ENCODE measurements around the gene LDLRAD1.
"Not testable (repeated sequence)": the region's sequence is repeated elsewhere in the genome, so short reads cannot be mapped to it uniquely, and the experiment has no call there.

LDLRAD1 gene

DNA sequence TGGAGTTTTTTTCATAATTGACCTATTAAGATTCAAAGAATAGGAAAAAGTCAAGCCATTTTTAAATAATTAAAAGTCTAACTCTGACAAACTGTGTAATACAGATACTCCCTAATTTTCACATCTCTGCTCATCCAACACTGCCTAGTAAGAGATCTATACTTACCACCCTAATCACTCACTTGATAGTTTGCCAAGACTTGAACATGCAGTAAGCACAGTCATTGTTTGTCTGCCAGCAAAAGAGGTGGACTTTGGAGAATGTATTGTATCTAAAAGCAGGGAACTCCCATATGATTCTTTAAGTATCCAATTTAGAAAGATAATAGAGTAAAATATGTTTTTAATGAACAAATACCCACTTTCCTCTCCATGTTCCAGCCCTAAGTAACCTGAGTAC is 19.5 kb upstream of the LDLRAD1 start:
- H3K4me3 ChIP-seq (ENCODE audit: control insufficient read depth in 1 of 7, extremely low read depth in 1 of 7, insufficient read depth in 4 of 7, low read depth in 2 of 7, low read length in 6 of 7), result no peak overlapping the region
- H3K4me1 ChIP-seq (ENCODE audit: control extremely low read depth in 1 of 4, control insufficient read depth in 4 of 4, insufficient read depth in 4 of 4, low read length in 3 of 4), result peaks cover 0 to 6% (median 0%) of the 10 kb centered on the region in 4 experiments
- peaks cover 47 to 89% (median 60%) of the 10 kb centered on the region in 4 experiments for H3K36me3 ChIP-seq (ENCODE audit: control insufficient read depth in 4 of 4, insufficient read depth in 4 of 4, low read length in 3 of 4)
- POLR2A ChIA-PET, result no interaction called here
- H3K27me3 ChIP-seq (replicated peaks in 2 of 5; ENCODE audit: control insufficient read depth in 4 of 5, insufficient read depth in 5 of 5, low read length in 4 of 5), result no peaks in the 10 kb centered on the region
- CTCF ChIA-PET, result no interaction called here
- H3K9me3 ChIP-seq (ENCODE audit: control extremely low read depth in 1 of 5, control insufficient read depth in 4 of 5, insufficient read depth in 2 of 5, low read depth in 1 of 5, low read length in 4 of 5), result no peaks in the 10 kb centered on the region
- H3K27ac ChIP-seq (ENCODE audit: insufficient read depth in 1 of 2, low read depth in 1 of 2, low read length in 2 of 2, poor library complexity in 1 of 2, severe bottlenecking in 2 of 2), result no peak overlapping the region
- no peak for DNase-seq

DNA sequence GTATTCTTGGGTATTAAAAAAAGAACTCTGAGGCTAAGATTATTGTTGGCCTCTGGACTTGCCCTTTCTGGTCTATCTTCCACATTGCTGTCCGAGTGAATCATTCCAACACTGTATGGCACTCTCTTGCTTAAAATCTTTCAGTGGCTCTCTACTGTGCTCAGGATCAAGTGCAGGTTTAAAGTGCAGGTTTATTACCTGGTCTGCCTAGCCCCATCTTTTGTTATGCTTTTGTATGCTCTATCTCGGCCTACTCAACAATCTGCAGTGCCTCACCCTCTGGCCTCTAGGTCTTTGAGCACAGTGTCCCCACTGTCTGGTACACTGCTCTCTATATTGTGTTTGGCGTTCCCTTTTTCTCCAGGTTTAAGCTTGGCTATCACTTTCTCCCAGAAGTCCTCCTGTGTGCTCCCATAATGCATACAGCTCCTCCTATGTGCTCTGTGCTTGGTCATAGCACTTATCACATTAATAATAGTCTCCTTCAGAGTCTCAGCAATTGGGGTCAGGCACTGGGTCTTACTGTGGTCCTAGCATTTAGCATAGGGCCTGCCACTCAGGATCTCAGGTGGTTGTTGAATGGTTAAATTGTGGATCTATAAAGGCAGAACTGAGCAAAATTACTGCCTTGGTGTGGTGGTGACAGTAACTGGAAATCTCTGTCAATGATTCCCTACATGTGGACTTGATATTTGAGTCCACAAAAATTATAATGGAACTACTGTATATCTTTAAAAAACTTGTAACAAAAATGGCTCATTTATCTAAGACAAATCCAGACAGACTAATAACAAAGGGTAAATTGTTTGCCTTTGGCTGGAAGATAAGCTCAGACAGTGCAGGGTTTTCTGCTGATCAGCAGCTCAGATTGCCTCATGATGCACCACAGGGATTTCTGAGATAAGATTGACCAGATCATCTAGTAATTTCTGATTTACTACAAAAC is 10.6 kb upstream of the LDLRAD1 start:
- H3K27ac ChIP-seq (ENCODE audit: insufficient read depth in 1 of 2, low read depth in 1 of 2, low read length in 2 of 2, poor library complexity in 1 of 2, severe bottlenecking in 2 of 2), result no peak overlapping the region
- WGBS (ENCODE audit: insufficient coverage), result 100% methylated on average over 3 of the region's 3 CpGs
- H3K36me3 ChIP-seq (ENCODE audit: control insufficient read depth in 4 of 4, insufficient read depth in 4 of 4, low read length in 3 of 4), result peaks cover 15 to 28% (median 20%) of the 10 kb centered on the region in 4 experiments
- no peak for DNase-seq
- no peaks in the 10 kb centered on the region for H3K9me3 ChIP-seq (ENCODE audit: control extremely low read depth in 1 of 5, control insufficient read depth in 4 of 5, insufficient read depth in 2 of 5, low read depth in 1 of 5, low read length in 4 of 5)
- no peaks in the 10 kb centered on the region for H3K4me1 ChIP-seq (ENCODE audit: control extremely low read depth in 1 of 4, control insufficient read depth in 4 of 4, insufficient read depth in 4 of 4, low read length in 3 of 4)
- CTCF ChIA-PET, result no interaction called here
- POLR2A ChIA-PET, result no interaction called here
- H3K4me3 ChIP-seq (ENCODE audit: control insufficient read depth in 1 of 7, extremely low read depth in 1 of 7, insufficient read depth in 4 of 7, low read depth in 2 of 7, low read length in 6 of 7), result no peak overlapping the region
- no peaks in the 10 kb centered on the region for H3K27me3 ChIP-seq (replicated peaks in 2 of 5; ENCODE audit: control insufficient read depth in 4 of 5, insufficient read depth in 5 of 5, low read length in 4 of 5)

DNA sequence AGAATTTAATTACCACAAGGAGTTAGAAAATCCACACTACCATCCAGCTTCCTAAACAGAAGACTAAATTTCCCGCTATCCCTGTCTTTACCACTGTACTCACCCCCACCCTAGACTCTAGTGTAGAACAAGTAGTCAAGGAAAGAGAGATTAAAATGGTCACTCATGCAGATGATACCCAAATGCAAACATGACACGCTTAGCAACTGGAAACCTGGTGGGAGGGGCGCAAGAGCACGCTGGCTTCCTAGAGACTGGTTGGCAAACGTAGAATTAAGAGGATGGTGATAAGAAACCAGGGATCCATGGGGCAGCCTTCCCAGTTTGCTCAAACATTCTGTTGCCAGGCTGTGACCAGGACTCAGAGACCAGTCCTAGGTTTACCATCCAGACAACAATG is 9.9 kb upstream of the LDLRAD1 start:
- Histone ChIP-seq H3K9me3 (ENCODE audit: control extremely low read depth in 1 of 5, control insufficient read depth in 4 of 5, insufficient read depth in 2 of 5, low read depth in 1 of 5, low read length in 4 of 5) (no peaks in the 10 kb centered on the region), H3K4me1 (ENCODE audit: control extremely low read depth in 1 of 4, control insufficient read depth in 4 of 4, insufficient read depth in 4 of 4, low read length in 3 of 4) (no peaks in the 10 kb centered on the region), H3K27ac (ENCODE audit: insufficient read depth in 1 of 2, low read depth in 1 of 2, low read length in 2 of 2, poor library complexity in 1 of 2, severe bottlenecking in 2 of 2) (no peak overlapping the region), H3K4me3 (ENCODE audit: control insufficient read depth in 1 of 7, extremely low read depth in 1 of 7, insufficient read depth in 4 of 7, low read depth in 2 of 7, low read length in 6 of 7) (no peak overlapping the region), H3K27me3 (replicated peaks in 2 of 5; ENCODE audit: control insufficient read depth in 4 of 5, insufficient read depth in 5 of 5, low read length in 4 of 5) (no peaks in the 10 kb centered on the region), H3K36me3 (ENCODE audit: control insufficient read depth in 4 of 4, insufficient read depth in 4 of 4, low read length in 3 of 4) (peaks cover 13 to 25% (median 15%) of the 10 kb centered on the region in 4 experiments)
- CTCF ChIA-PET, result no interaction called here
- DNase-seq, result no peak
- POLR2A ChIA-PET, result no interaction called here
- WGBS (ENCODE audit: insufficient coverage), result 98% methylated on average over 4 of the region's 5 CpGs

DNA sequence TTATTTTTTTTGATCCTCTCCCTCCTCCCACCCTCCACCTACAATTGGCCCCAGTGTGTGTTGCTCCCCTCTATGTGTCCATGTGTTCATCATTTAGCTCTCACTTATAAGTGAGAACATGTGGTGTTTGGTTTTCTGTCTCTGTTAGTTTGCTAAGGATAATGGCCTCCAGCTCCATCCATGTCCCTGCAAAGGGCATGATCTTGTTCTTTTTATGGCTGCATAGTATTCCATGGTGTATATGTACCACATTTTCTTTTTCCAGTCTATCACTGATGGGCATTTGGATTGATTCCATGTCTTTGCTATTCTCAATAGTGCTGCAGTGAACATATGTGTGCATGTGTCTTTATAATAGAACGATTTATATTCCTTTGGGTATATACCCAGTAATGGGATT is 6.8 kb upstream of the LDLRAD1 start:
- H3K9me3 ChIP-seq (ENCODE audit: control extremely low read depth in 1 of 5, control insufficient read depth in 4 of 5, insufficient read depth in 2 of 5, low read depth in 1 of 5, low read length in 4 of 5); POLR2A ChIA-PET; H3K27me3 ChIP-seq (replicated peaks in 2 of 5; ENCODE audit: control insufficient read depth in 4 of 5, insufficient read depth in 5 of 5, low read length in 4 of 5); H3K4me1 ChIP-seq (ENCODE audit: control extremely low read depth in 1 of 4, control insufficient read depth in 4 of 4, insufficient read depth in 4 of 4, low read length in 3 of 4); DNase-seq; H3K36me3 ChIP-seq (ENCODE audit: control insufficient read depth in 4 of 4, insufficient read depth in 4 of 4, low read length in 3 of 4); CTCF ChIA-PET; H3K4me3 ChIP-seq (ENCODE audit: control insufficient read depth in 1 of 7, extremely low read depth in 1 of 7, insufficient read depth in 4 of 7, low read depth in 2 of 7, low read length in 6 of 7); H3K27ac ChIP-seq (ENCODE audit: insufficient read depth in 1 of 2, low read depth in 1 of 2, low read length in 2 of 2, poor library complexity in 1 of 2, severe bottlenecking in 2 of 2): not testable (repeated sequence)
- WGBS (ENCODE audit: insufficient coverage), result no CpG with 5 or more reads among the region's 1 CpG

DNA sequence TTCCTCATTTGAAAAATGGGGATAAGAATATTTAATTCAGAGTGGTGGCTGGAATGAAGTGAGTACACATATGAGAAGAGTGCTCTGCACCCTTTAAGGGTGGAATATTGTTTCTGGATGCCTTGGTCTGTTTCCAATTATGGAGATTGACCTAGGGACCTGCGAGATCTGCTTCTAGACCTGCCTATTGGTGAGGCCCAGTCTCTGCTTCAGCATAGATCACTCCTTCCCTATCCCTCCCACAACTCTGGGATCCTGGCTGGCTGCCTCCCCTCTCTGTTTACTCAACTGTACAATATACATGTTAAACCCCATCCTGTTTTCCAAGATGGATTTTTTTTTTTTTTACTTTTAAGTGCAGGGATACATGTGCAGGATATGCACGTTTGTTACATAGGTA is 6.4 kb upstream of the LDLRAD1 start:
- Histone ChIP-seq H3K27ac (ENCODE audit: insufficient read depth in 1 of 2, low read depth in 1 of 2, low read length in 2 of 2, poor library complexity in 1 of 2, severe bottlenecking in 2 of 2) (no peak overlapping the region), H3K4me1 (ENCODE audit: control extremely low read depth in 1 of 4, control insufficient read depth in 4 of 4, insufficient read depth in 4 of 4, low read length in 3 of 4) (no peaks in the 10 kb centered on the region), H3K4me3 (ENCODE audit: control insufficient read depth in 1 of 7, extremely low read depth in 1 of 7, insufficient read depth in 4 of 7, low read depth in 2 of 7, low read length in 6 of 7) (no peak overlapping the region), H3K9me3 (ENCODE audit: control extremely low read depth in 1 of 5, control insufficient read depth in 4 of 5, insufficient read depth in 2 of 5, low read depth in 1 of 5, low read length in 4 of 5) (no peaks in the 10 kb centered on the region), H3K36me3 (ENCODE audit: control insufficient read depth in 4 of 4, insufficient read depth in 4 of 4, low read length in 3 of 4) (peaks cover 0 to 8% (median 3%) of the 10 kb centered on the region in 4 experiments), H3K27me3 (replicated peaks in 2 of 5; ENCODE audit: control insufficient read depth in 4 of 5, insufficient read depth in 5 of 5, low read length in 4 of 5) (no peaks in the 10 kb centered on the region)
- ChIA-PET CTCF (no interaction called here), POLR2A (no interaction called here)
- DNase-seq, result no peak
- WGBS (ENCODE audit: insufficient coverage), result 92% methylated on average over 1 of the region's 2 CpGs

DNA sequence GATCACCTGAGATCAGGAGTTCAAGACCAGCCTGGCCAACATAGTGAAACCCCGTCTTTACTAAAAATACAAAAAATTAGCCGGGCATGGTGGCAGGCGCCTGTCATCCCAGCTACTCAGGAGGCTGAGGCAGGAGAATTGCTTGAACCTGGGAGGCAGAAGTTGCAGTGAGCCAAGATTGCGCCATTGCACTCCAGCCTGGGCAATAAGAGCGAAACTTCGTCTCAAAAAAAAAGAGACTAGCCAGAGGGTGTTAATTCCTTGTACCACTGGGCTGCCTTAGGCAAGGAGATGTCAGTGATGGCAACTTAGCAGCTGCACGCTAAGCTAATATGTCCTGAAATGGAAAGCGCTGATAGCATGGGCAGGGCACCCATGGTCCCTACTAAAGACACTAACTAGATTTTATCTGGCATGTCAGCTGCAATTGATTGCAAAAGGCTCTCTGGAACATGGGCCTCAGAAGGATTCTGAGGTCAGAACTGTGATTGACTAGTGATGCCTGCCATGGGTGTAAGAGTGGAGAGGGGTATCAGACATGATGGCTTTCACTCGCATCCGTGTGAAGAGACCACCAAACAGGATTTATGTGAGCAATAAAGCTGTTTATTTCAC is 1.7 kb upstream of the LDLRAD1 start:
- POLR2A ChIA-PET, result not testable (repeated sequence)
- 97% methylated on average over 7 of the region's 10 CpGs for WGBS (ENCODE audit: insufficient coverage)

DNA sequence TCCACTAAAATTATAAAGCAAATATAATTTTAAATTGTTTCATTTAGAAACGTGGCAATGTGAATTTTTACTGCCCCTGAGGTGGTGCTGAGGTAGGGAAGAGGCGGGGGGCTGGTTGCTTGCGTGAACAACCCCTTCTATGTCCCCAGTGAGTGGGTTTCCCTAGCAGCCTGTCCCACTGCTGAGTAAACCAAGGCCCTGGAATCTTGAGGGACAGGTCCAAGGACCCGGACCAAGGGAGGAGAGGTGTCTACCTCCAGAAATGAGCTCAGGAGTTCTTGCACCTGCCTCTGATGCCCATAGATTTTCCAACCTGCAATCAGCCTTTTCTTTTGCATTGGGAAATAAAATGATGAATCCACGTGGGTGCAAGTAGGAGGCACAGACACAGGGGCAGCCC is 649 bp upstream of the LDLRAD1 start:
- H3K27ac ChIP-seq (ENCODE audit: insufficient read depth in 1 of 2, low read depth in 1 of 2, low read length in 2 of 2, poor library complexity in 1 of 2, severe bottlenecking in 2 of 2), result no peak overlapping the region
- ChIA-PET POLR2A (no interaction called here), CTCF (no interaction called here)
- 96% methylated on average over 4 of the region's 5 CpGs for WGBS (ENCODE audit: insufficient coverage)
- H3K4me3 ChIP-seq (ENCODE audit: control insufficient read depth in 1 of 7, extremely low read depth in 1 of 7, insufficient read depth in 4 of 7, low read depth in 2 of 7, low read length in 6 of 7), result no peak overlapping the region
- H3K9me3 ChIP-seq (ENCODE audit: control extremely low read depth in 1 of 5, control insufficient read depth in 4 of 5, insufficient read depth in 2 of 5, low read depth in 1 of 5, low read length in 4 of 5), result no peaks in the 10 kb centered on the region
- no peak for DNase-seq
- no peaks in the 10 kb centered on the region for H3K4me1 ChIP-seq (ENCODE audit: control extremely low read depth in 1 of 4, control insufficient read depth in 4 of 4, insufficient read depth in 4 of 4, low read length in 3 of 4)
- H3K36me3 ChIP-seq (ENCODE audit: control insufficient read depth in 4 of 4, insufficient read depth in 4 of 4, low read length in 3 of 4), result no peaks in the 10 kb centered on the region
- H3K27me3 ChIP-seq (replicated peaks in 2 of 5; ENCODE audit: control insufficient read depth in 4 of 5, insufficient read depth in 5 of 5, low read length in 4 of 5), result no peaks in the 10 kb centered on the region

More for the DNA sequence above, 1.7 kb upstream of the LDLRAD1 start:
- H3K27ac ChIP-seq (ENCODE audit: insufficient read depth in 1 of 2, low read depth in 1 of 2, low read length in 2 of 2, poor library complexity in 1 of 2, severe bottlenecking in 2 of 2); H3K4me1 ChIP-seq (ENCODE audit: control extremely low read depth in 1 of 4, control insufficient read depth in 4 of 4, insufficient read depth in 4 of 4, low read length in 3 of 4); H3K4me3 ChIP-seq (ENCODE audit: control insufficient read depth in 1 of 7, extremely low read depth in 1 of 7, insufficient read depth in 4 of 7, low read depth in 2 of 7, low read length in 6 of 7); H3K27me3 ChIP-seq (replicated peaks in 2 of 5; ENCODE audit: control insufficient read depth in 4 of 5, insufficient read depth in 5 of 5, low read length in 4 of 5); DNase-seq; H3K9me3 ChIP-seq (ENCODE audit: control extremely low read depth in 1 of 5, control insufficient read depth in 4 of 5, insufficient read depth in 2 of 5, low read depth in 1 of 5, low read length in 4 of 5); H3K36me3 ChIP-seq (ENCODE audit: control insufficient read depth in 4 of 4, insufficient read depth in 4 of 4, low read length in 3 of 4); CTCF ChIA-PET: not testable (repeated sequence)

All from common myeloid progenitor, CD34-positive (primary cell).